Adrenal gland (tissue), 5 donors: ENCODE measurements around the gene PSD.

Experiments
- POLR2A ChIP-seq, 2 donors: fragments of 450-650 bp; IDR thresholded peaks; one replicate each; pipeline ENCODE4 v1.6.1; 2017; ENCODE audit warnings: antibody characterized with exemption in 2 of 2, mild to moderate bottlenecking in 2 of 2, moderate library complexity in 1 of 2
- TF ChIP-seq, protein P1 (sequence below), 6 experiments: fragments of 450-650 bp in 4 of 6; fragments of 200-600 bp in 2 of 6; sonication (generic) in 1 of 6; IDR thresholded peaks; 1 replicate in 5 of 6; 2 replicates in 1 of 6; pipeline versions ENCODE4 v1.5.1 to v1.8.0; 2016 to 2021; ENCODE audit warnings: antibody characterized with exemption in 6 of 6, mild to moderate bottlenecking in 2 of 6, moderate library complexity in 1 of 6
- donor health status: DM: no; HTN: no; CAD: no.

DNA sequence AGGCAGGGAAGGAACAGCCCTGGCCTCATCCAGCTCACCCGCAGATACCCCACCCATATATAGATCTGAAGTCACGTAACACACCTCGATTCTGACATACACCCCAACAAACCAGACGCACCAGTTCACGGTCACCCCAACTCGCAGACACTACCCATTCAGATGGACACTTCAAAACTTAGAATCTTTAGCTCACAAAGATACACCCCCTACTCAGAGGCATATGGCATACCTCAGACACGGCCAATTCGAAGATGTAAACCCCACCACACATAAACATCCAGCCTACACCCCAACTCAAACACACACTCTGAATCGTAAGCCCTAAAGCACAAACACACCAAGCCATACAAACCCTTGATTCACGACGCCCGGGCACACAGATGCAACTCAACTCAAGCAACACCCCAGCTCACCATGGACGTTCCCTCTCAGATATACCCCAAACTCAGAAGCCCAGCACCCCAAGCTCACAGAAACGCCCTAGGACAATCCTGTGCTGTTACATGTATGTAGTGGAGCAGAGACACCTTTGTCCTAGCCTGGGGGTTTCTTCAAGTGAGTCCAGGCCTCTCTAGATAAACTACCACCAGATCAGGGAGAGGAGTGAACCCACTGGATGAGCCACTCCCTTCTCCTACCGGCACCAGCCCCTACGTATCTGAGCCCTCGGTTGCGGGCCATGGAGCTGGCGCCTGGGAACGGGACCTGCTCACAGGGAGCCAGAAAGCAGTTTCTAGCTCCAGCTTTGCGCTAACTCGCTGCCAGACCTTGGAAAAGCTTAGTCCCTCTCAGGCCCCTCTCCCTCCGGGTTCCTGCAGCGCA is 8.8 kb downstream of the PSD start:
- TF ChIP-seq POLR2A (IDR thresholded peaks at IDR 0.05) = no peak
- TF ChIP-seq, protein P1, sequence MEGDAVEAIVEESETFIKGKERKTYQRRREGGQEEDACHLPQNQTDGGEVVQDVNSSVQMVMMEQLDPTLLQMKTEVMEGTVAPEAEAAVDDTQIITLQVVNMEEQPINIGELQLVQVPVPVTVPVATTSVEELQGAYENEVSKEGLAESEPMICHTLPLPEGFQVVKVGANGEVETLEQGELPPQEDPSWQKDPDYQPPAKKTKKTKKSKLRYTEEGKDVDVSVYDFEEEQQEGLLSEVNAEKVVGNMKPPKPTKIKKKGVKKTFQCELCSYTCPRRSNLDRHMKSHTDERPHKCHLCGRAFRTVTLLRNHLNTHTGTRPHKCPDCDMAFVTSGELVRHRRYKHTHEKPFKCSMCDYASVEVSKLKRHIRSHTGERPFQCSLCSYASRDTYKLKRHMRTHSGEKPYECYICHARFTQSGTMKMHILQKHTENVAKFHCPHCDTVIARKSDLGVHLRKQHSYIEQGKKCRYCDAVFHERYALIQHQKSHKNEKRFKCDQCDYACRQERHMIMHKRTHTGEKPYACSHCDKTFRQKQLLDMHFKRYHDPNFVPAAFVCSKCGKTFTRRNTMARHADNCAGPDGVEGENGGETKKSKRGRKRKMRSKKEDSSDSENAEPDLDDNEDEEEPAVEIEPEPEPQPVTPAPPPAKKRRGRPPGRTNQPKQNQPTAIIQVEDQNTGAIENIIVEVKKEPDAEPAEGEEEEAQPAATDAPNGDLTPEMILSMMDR (IDR thresholded peaks at IDR 0.05) = no peak
